Astrocyte (in vitro differentiated cells and primary cell): Measurements from ENCODE around the gene VSIG4. TPM values are rescaled to one million over a fixed set of nuclear protein-coding genes. Genes with fewer than 3 reads are reported as not detected.
"Not testable (repeated sequence)": the region's sequence is repeated elsewhere in the genome, so short reads cannot be mapped to it uniquely, and the experiment has no call there.

Source experiments
- DNase-seq: peaks from one replicate; pipeline ENCODE4 v3.0.0-alpha.2; 2010; ENCODE audit warnings: low read depth
- FAIRE-seq: peaks from 2 replicates; lab custom pipeline; 2011; peaks lifted over from hg19 to GRCh38; lab: Jason Lieb, UNC
- H2AFZ ChIP-seq: 2 replicates; pipeline ENCODE4 v1.6.0; 2012; ENCODE audit warnings: low read depth, low read length, inconsistent platforms
- H3K27ac ChIP-seq: 2 replicates; pipeline ENCODE4 v1.5.1; 2011; ENCODE audit warnings: low read depth, low read length, inconsistent platforms
- H3K27me3 ChIP-seq: 2 replicates; pipeline ENCODE4 v1.6.0; 2011; ENCODE audit warnings: low read length, inconsistent platforms; ENCODE audit not compliant: insufficient read depth
- H3K36me3 ChIP-seq: 2 replicates; pipeline ENCODE4 v1.5.1; 2011; ENCODE audit warnings: low read length, inconsistent platforms; ENCODE audit not compliant: insufficient read depth
- H3K4me1 ChIP-seq: 2 replicates; pipeline ENCODE4 v1.5.1; 2011; ENCODE audit warnings: low read length, inconsistent platforms; ENCODE audit not compliant: insufficient read depth
- H3K4me2 ChIP-seq: 2 replicates; pipeline ENCODE4 v1.6.0; 2012; ENCODE audit warnings: low read length, inconsistent platforms
- H3K4me3 ChIP-seq: 2 replicates; pipeline ENCODE4 v1.5.1; 2011; ENCODE audit warnings: low read depth, mild to moderate bottlenecking, low read length, inconsistent platforms; ENCODE audit not compliant: insufficient read depth
- H3K79me2 ChIP-seq: 2 replicates; pipeline ENCODE4 v1.6.0; 2012; ENCODE audit warnings: mild to moderate bottlenecking, low read length, inconsistent platforms; ENCODE audit not compliant: insufficient read depth
- H3K9ac ChIP-seq: 2 replicates; pipeline ENCODE4 v1.6.0; 2012; ENCODE audit warnings: mild to moderate bottlenecking, low read length, inconsistent platforms
- H3K9me3 ChIP-seq: 2 replicates; pipeline ENCODE4 v1.5.1; 2012; ENCODE audit warnings: low read depth, mild to moderate bottlenecking, low read length, inconsistent platforms; ENCODE audit not compliant: insufficient read depth
- H4K20me1 ChIP-seq: 2 replicates; pipeline ENCODE4 v1.6.0; 2012; ENCODE audit warnings: low read length, inconsistent platforms; ENCODE audit not compliant: insufficient read depth
- H3K27ac Mint-ChIP-seq: one replicate; pipeline ENCODE4 v1.8.0; 2021; ENCODE audit warnings: mild to moderate bottlenecking, mixed read lengths; ENCODE audit not compliant: unreplicated experiment
- H3K27me3 Mint-ChIP-seq: one replicate; pipeline ENCODE4 v1.8.0; 2021; ENCODE audit warnings: low read depth, mixed read lengths; ENCODE audit not compliant: unreplicated experiment
- H3K36me3 Mint-ChIP-seq: one replicate; pipeline ENCODE4 v1.8.0; 2021; ENCODE audit warnings: low read depth, mixed read lengths; ENCODE audit not compliant: unreplicated experiment
- H3K4me1 Mint-ChIP-seq: one replicate; pipeline ENCODE4 v1.8.0; 2021; ENCODE audit warnings: low read depth, mixed read lengths; ENCODE audit not compliant: unreplicated experiment
- H3K4me3 Mint-ChIP-seq: one replicate; pipeline ENCODE4 v1.8.0; 2021; ENCODE audit warnings: mild to moderate bottlenecking, moderate library complexity, mixed read lengths; ENCODE audit not compliant: unreplicated experiment
- H3K9me3 Mint-ChIP-seq: one replicate; pipeline ENCODE4 v1.8.0; 2021; ENCODE audit warnings: mild to moderate bottlenecking, mixed read lengths; ENCODE audit not compliant: unreplicated experiment
- CTCF ChIP-seq: IDR thresholded peaks from 2 replicates; pipeline ENCODE4 v1.5.1; 2011; ENCODE audit warnings: low read depth, mild to moderate bottlenecking, inconsistent platforms, low read length, moderate library complexity; ENCODE audit not compliant: insufficient read depth
- EZH2 ChIP-seq: IDR thresholded peaks from 2 replicates; pipeline ENCODE4 v1.6.1; 2012; ENCODE audit warnings: mild to moderate bottlenecking, low read length, inconsistent platforms; ENCODE audit not compliant: insufficient read depth
- total RNA-seq: library from RNA; stranded (reverse); gene quantifications from 2 replicates; pipeline ENCODE4 v1.2.1, GENCODE V29; 2021

The VSIG4 gene
- total RNA-seq, 1 donor from 2014 or later, result not detected

DNA sequence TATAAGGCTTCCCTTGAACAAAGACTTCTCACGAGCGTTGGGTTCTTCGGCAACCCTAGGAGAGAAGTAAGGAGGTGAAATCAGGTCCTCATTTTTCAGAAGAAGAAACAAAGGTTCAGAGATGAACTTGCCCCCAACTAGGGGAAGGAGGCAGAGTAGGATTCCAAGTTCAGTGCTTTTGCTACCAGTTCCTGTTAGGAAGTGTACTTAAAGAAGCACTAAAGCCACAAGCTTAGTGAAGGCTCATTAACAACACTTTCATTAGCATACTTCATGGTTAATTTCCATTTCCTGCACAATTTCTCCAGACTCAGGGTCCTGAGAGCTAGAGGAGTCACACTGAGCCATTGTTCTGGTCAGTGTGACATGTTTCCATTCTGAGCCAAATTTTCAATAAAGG, 52.1 kb downstream of the VSIG4 start:
- no peaks in the 10 kb centered on the region for H3K9me3 ChIP-seq
- Mint-ChIP-seq H3K4me1 (no peaks in the 10 kb centered on the region), H3K4me3 (no peak overlapping the region), H3K27me3 (no peaks in the 10 kb centered on the region), H3K27ac (no peak overlapping the region), H3K36me3 (no peaks in the 10 kb centered on the region), H3K9me3 (no peaks in the 10 kb centered on the region)
- no peak overlapping the region for H3K4me2 ChIP-seq
- no peak overlapping the region for H3K4me3 ChIP-seq
- H3K36me3 ChIP-seq, result no peaks in the 10 kb centered on the region
- no peak overlapping the region for H3K27ac ChIP-seq
- no peaks in the 10 kb centered on the region for H3K27me3 ChIP-seq
- FAIRE-seq, result no peak
- no peaks in the 10 kb centered on the region for H3K4me1 ChIP-seq
- DNase-seq, result no peak
- no peak overlapping the region for H2AFZ ChIP-seq
- H3K9ac ChIP-seq, result no peak overlapping the region
- no peak for TF ChIP-seq EZH2
- TF ChIP-seq CTCF, result no peak
- H4K20me1 ChIP-seq, result no peaks in the 10 kb centered on the region
- no peaks in the 10 kb centered on the region for H3K79me2 ChIP-seq

- H3K4me1 ChIP-seq, result no peaks in the 10 kb centered on the region
- no peaks in the 10 kb centered on the region for H4K20me1 ChIP-seq
- no peak overlapping the region for H3K9ac ChIP-seq
- H3K36me3 ChIP-seq, result no peaks in the 10 kb centered on the region
- Mint-ChIP-seq H3K9me3 (no peaks in the 10 kb centered on the region), H3K27me3 (no peaks in the 10 kb centered on the region), H3K4me3 (no peak overlapping the region), H3K4me1 (no peaks in the 10 kb centered on the region), H3K27ac (no peak overlapping the region), H3K36me3 (no peaks in the 10 kb centered on the region)
- peak; percentile 7 for DNase-seq
- H3K27ac ChIP-seq, result no peak overlapping the region
- TF ChIP-seq EZH2, result no peak
- peak; percentile 42 for TF ChIP-seq CTCF
- H3K9me3 ChIP-seq, result no peaks in the 10 kb centered on the region
- H3K27me3 ChIP-seq, result no peaks in the 10 kb centered on the region
- peak; percentile 100 for FAIRE-seq
- H3K79me2 ChIP-seq, result no peaks in the 10 kb centered on the region
- H2AFZ ChIP-seq, result no peak overlapping the region
- no peak overlapping the region for H3K4me2 ChIP-seq
- no peak overlapping the region for H3K4me3 ChIP-seq
Measured at GRCh38 chrX:65985922-65986588, 53.8 kb downstream of the VSIG4 start.

DNA sequence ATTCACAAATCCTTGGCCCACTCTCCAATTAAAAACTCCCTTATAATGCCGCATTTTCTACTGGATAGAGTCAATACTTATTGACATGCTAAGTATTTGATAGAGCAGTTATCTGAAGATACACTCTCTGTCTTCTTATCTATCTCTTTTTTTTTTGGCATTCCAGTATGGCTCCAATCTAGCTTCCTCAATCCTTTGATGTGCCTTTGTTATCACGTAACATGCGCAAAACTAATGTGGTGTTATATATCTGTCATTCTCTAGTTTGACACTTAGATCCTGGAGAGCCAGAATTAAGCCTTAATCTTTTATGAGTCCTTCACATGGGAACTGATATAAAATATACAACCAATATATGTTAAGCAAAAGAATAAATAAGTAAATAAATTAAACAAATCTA, 54.7 kb downstream of the VSIG4 start:
- no peaks in the 10 kb centered on the region for H3K9me3 Mint-ChIP-seq
- H3K27me3 ChIP-seq, result no peaks in the 10 kb centered on the region
- H3K27ac Mint-ChIP-seq, result no peak overlapping the region
- no peaks in the 10 kb centered on the region for H3K9me3 ChIP-seq
- H3K4me3 Mint-ChIP-seq, result no peak overlapping the region
- no peak overlapping the region for H3K9ac ChIP-seq
- TF ChIP-seq EZH2, result no peak
- no peak for TF ChIP-seq CTCF
- no peaks in the 10 kb centered on the region for H3K36me3 Mint-ChIP-seq
- H4K20me1 ChIP-seq, result no peaks in the 10 kb centered on the region
- DNase-seq (no peak), FAIRE-seq (peak; percentile 76)
- H3K4me3 ChIP-seq, result no peak overlapping the region
- H3K4me2 ChIP-seq, result no peak overlapping the region
- no peaks in the 10 kb centered on the region for H3K36me3 ChIP-seq
- H3K27me3 Mint-ChIP-seq, result peaks cover 2% of the 10 kb centered on the region
- H2AFZ ChIP-seq, result no peak overlapping the region
- no peaks in the 10 kb centered on the region for H3K4me1 Mint-ChIP-seq
- H3K4me1 ChIP-seq, result no peaks in the 10 kb centered on the region
- no peak overlapping the region for H3K27ac ChIP-seq
- no peaks in the 10 kb centered on the region for H3K79me2 ChIP-seq

GRCh38 chrX:65977161-65977560, 62.7 kb downstream of the VSIG4 start:
- not testable (repeated sequence) for H3K4me2 ChIP-seq, FAIRE-seq, H3K9me3 ChIP-seq, H3K36me3 ChIP-seq, H3K4me3 Mint-ChIP-seq, DNase-seq, H2AFZ ChIP-seq, H3K27me3 Mint-ChIP-seq, H3K36me3 Mint-ChIP-seq, H3K27ac Mint-ChIP-seq, H3K79me2 ChIP-seq, H3K9ac ChIP-seq, H3K4me3 ChIP-seq, H3K27me3 ChIP-seq, H3K4me1 Mint-ChIP-seq, H3K4me1 ChIP-seq, H4K20me1 ChIP-seq, H3K9me3 Mint-ChIP-seq, H3K27ac ChIP-seq
